ENCODE results near the gene NAB2.

DNA sequence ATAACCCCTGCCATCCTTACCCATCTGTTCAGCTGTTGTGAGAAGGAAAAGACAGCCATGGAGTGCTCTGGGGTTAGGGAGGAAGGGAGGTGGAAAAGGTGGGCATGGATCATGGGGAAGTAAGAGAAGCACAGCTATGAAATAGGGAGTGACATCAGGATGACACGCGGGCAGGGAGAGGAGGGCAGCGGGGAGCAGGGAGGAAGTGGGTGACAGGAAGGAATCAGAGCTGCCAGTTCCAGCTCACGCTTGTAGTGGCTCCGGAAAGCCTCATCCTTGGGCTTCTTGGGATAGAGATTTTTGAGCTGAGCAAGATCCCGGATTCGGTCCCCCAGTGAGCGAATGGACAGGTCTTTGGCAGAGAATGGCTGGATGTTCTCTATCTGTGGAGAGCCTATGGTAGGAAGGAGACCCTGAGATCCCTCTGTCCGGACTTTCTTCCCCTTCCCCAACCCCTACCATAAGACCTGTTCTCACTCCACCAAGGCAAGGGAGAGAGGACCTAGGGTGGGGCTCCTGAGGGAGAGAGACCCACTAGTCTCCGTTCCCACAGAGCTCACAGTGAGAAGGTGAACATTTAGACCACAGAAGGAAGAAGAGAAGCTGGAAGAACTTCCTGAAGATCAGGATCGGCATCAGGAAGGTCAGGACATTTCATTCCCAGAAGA lies 10.3 kb downstream of the NAB2 start:
- TF ChIP-seq EZH2 (IDR thresholded peaks at IDR 0.05; ENCODE audit: insufficient read depth, poor library complexity, severe bottlenecking) (no peak), EZH2phosphoT487 (IDR thresholded peaks at IDR 0.05; ENCODE audit: insufficient read depth, low read depth) (no peak)

Data from GM23248 (cell line).